HepG2 (cell line): ENCODE results near the gene TJAP1. TPM values are rescaled to one million over a fixed set of nuclear protein-coding genes. Genes with fewer than 3 reads are reported as not detected.

ENCODE experiments used
- AGO1 ChIP-seq: fragments of 200-400 bp; formaldehyde crosslinking; IDR thresholded peaks from 2 replicates; pipeline ENCODE4 v1.6.1; 2017; ENCODE audit warnings: mild to moderate bottlenecking, low read depth, low read length, moderate library complexity; ENCODE audit not compliant: poor library complexity, severe bottlenecking
- CC2D1A ChIP-seq: sonication (generic); formaldehyde crosslinking; IDR thresholded peaks from 2 replicates; pipeline ENCODE4 v1.8.1; 2023; ENCODE audit warnings: mild to moderate bottlenecking, missing genetic modification reagents
- CENPX ChIP-seq: sonication (generic); formaldehyde crosslinking; IDR thresholded peaks from 2 replicates; pipeline ENCODE4 v1.9.0; 2021; ENCODE audit warnings: mild to moderate bottlenecking, missing genetic modification reagents, moderate library complexity
- GTF2F1 ChIP-seq: fragments of 150-350 bp; IDR thresholded peaks from 2 replicates; pipeline ENCODE4 v1.6.1; 2014; ENCODE audit warnings: low read length
- HNRNPH1 ChIP-seq: fragments of 200-400 bp; formaldehyde crosslinking; optimal IDR thresholded peaks from 2 replicates; pipeline ENCODE3; 2017; ENCODE audit warnings: mild to moderate bottlenecking, low read depth, low read length
- IRF1 ChIP-seq: sonication (generic); formaldehyde crosslinking; IDR thresholded peaks from 2 replicates; pipeline ENCODE4 v1.4.0; 2020; ENCODE audit warnings: low read depth, mild to moderate bottlenecking, missing genetic modification reagents
- IRX3 ChIP-seq: sonication (generic); formaldehyde crosslinking; IDR thresholded peaks from 2 replicates; pipeline ENCODE4 v1.8.1; 2023; ENCODE audit warnings: mild to moderate bottlenecking, low read depth, missing genetic modification reagents, borderline replicate concordance
- KDM5A ChIP-seq: fragments of 200-600 bp; sonication (generic); IDR thresholded peaks from 2 replicates; pipeline ENCODE4 v1.7.0; 2018; ENCODE audit warnings: antibody characterized with exemption, mild to moderate bottlenecking, low read length, borderline replicate concordance
- NFIB ChIP-seq: sonication (generic); formaldehyde crosslinking; IDR thresholded peaks from 2 replicates; pipeline ENCODE4 v1.9.0; 2021; ENCODE audit warnings: missing genetic modification reagents, mild to moderate bottlenecking, borderline replicate concordance
- PAX8 ChIP-seq: sonication (generic); formaldehyde crosslinking; IDR thresholded peaks from 2 replicates; pipeline ENCODE4 v1.8.0; 2022; ENCODE audit warnings: mild to moderate bottlenecking, missing genetic modification reagents, borderline replicate concordance
- RXRA ChIP-seq: sonication (generic); formaldehyde crosslinking; IDR thresholded peaks from 2 replicates; pipeline ENCODE4 v1.5.1; 2020; ENCODE audit warnings: missing genetic modification reagents
- SKI ChIP-seq: fragments of 450-650 bp; IDR thresholded peaks from one replicate; pipeline ENCODE4 v1.6.1; 2018; ENCODE audit warnings: mild to moderate bottlenecking; ENCODE audit not compliant: partially characterized antibody
- SOX5 ChIP-seq: IDR thresholded peaks from 2 replicates; pipeline ENCODE4 v1.6.1; 2016; ENCODE audit warnings: borderline replicate concordance
- TARDBP ChIP-seq: sonication (generic); formaldehyde crosslinking; IDR thresholded peaks from 2 replicates; pipeline ENCODE4 v1.8.0; 2022; ENCODE audit warnings: mild to moderate bottlenecking, missing genetic modification reagents
- TEAD2 ChIP-seq: sonication (generic); formaldehyde crosslinking; IDR thresholded peaks from 2 replicates; pipeline ENCODE4 v1.9.0; 2021; ENCODE audit warnings: missing genetic modification reagents
- TERF1 ChIP-seq: sonication (generic); formaldehyde crosslinking; IDR thresholded peaks from 2 replicates; pipeline ENCODE4 v1.8.0; 2022; ENCODE audit warnings: mild to moderate bottlenecking, missing genetic modification reagents, moderate library complexity
- TOPORS ChIP-seq: sonication (generic); formaldehyde crosslinking; IDR thresholded peaks from 2 replicates; pipeline ENCODE4 v1.8.0; 2023; ENCODE audit warnings: mild to moderate bottlenecking, missing genetic modification reagents
- ZFY ChIP-seq: sonication (generic); formaldehyde crosslinking; IDR thresholded peaks from 2 replicates; pipeline ENCODE4 v1.4.0; 2020; ENCODE audit warnings: missing genetic modification reagents
- ZNF264 ChIP-seq: sonication (generic); formaldehyde crosslinking; IDR thresholded peaks from 2 replicates; pipeline ENCODE4 v1.4.0; 2020; ENCODE audit warnings: missing genetic modification reagents
- ZNF280D ChIP-seq: sonication (generic); formaldehyde crosslinking; IDR thresholded peaks from 2 replicates; pipeline ENCODE4 v1.5.1; 2020; ENCODE audit warnings: mild to moderate bottlenecking, missing genetic modification reagents
- ZNF292 ChIP-seq: sonication (generic); formaldehyde crosslinking; IDR thresholded peaks from 2 replicates; pipeline ENCODE4 v1.8.1; 2022; ENCODE audit warnings: mild to moderate bottlenecking, low read depth, missing genetic modification reagents, borderline replicate concordance
- ZNF496 ChIP-seq: sonication (generic); formaldehyde crosslinking; IDR thresholded peaks from 2 replicates; pipeline ENCODE4 v1.8.1; 2023; ENCODE audit warnings: mild to moderate bottlenecking, moderate library complexity, missing genetic modification reagents; ENCODE audit not compliant: insufficient replicate concordance
- ZNF558 ChIP-seq: sonication (generic); formaldehyde crosslinking; IDR thresholded peaks from 2 replicates; pipeline ENCODE4 v1.9.0; 2022; ENCODE audit warnings: mild to moderate bottlenecking, missing genetic modification reagents, borderline replicate concordance
- ZNF704 ChIP-seq: sonication (generic); formaldehyde crosslinking; IDR thresholded peaks from 2 replicates; pipeline ENCODE4 v1.8.1; 2023; ENCODE audit warnings: mild to moderate bottlenecking, inconsistent platforms, moderate library complexity, missing genetic modification reagents, borderline replicate concordance
- polyA plus RNA-seq, 8 experiments: library from polyadenylated mRNA; depleted of rRNA in 3 of 8; stranded (reverse) in 7 of 8; unstranded in 1 of 8; fragments of >200 nt; fragmentation: Illumina TruSeq in 4 of 8; extraction: Trizol in 4 of 8; gene quantifications; 2 replicates each; pipeline versions ENCODE4 v1.2.1 to v1.2.3, GENCODE V29; 2011 to 2016; ENCODE audit warnings: low read depth in 4 of 8, missing spikeins in 1 of 8, mixed read lengths in 1 of 8; ENCODE audit not compliant: insufficient read depth in 1 of 8
- total RNA-seq, 5 experiments: library from RNA; depleted of rRNA; stranded (reverse); fragments of >200 nt; fragmentation: Illumina TruSeq; extraction: Trizol; gene quantifications; 2 replicates each; pipeline ENCODE4 v1.2.3, GENCODE V29; 2016; ENCODE audit warnings: low read depth in 1 of 5

TJAP1 gene
- total and polyA plus RNA-seq, 2 of the 13 experiments (the other 11 are each of a cell fraction or from before 2014, with no cell fraction given), result 15.7 to 41.6 TPM

GRCh38 chr6:43454696-43455530 is 22.5 kb upstream of the TJAP1 start (continued):
- TF ChIP-seq IRF1 (CRISPR knock-in tag), result no peak
- no peak for TF ChIP-seq AGO1
- peak; percentile 72; the same call in 1 of the 2 replicates for TF ChIP-seq ZNF558 (CRISPR knock-in tag)
- TF ChIP-seq ZNF292 (CRISPR knock-in tag), result no peak
- no peak for TF ChIP-seq IRX3 (CRISPR knock-in tag)
- TF ChIP-seq CC2D1A (CRISPR knock-in tag), result no peak
- TF ChIP-seq ZNF496, result no peak
- no peak for TF ChIP-seq TERF1 (CRISPR knock-in tag)
- TF ChIP-seq TARDBP, result no peak; the same call in 1 of the 2 replicates
- no peak for TF ChIP-seq CENPX (CRISPR knock-in tag)
- no peak for TF ChIP-seq ZNF264 (CRISPR knock-in tag)
- TF ChIP-seq ZFY (CRISPR knock-in tag), result peak; percentile 56
- TF ChIP-seq NFIB (CRISPR knock-in tag), result no peak
- TF ChIP-seq ZNF280D (CRISPR knock-in tag), result peak; percentile 79
- no peak for TF ChIP-seq PAX8 (CRISPR knock-in tag)
- TF ChIP-seq ZNF704 (CRISPR knock-in tag), result no peak
- TF ChIP-seq TEAD2 (CRISPR knock-in tag), result no peak
- TF ChIP-seq SKI, result peak; percentile 40
- TF ChIP-seq SOX5 (CRISPR knock-in tag), result peak; percentile 36; the same call in 1 of the 2 replicates
- no peak for TF ChIP-seq TOPORS (CRISPR knock-in tag)
- peak; percentile 11 for TF ChIP-seq RXRA
- no peak for TF ChIP-seq KDM5A
- no peak for TF ChIP-seq HNRNPH1
- TF ChIP-seq GTF2F1, result no peak
